ENCODE results near the gene NFAM1.

- TF ChIP-seq TAF1 (conservative IDR thresholded peaks at IDR 0.05) (no peak), CTCF (IDR thresholded peaks at IDR 0.05; ENCODE audit: low read depth, low read length, missing input control) (no peak), ATF3 (IDR thresholded peaks at IDR 0.05) (no peak), RXRA (IDR thresholded peaks at IDR 0.05) (no peak), ZBTB33 (IDR thresholded peaks at IDR 0.05) (no peak), MAX (IDR thresholded peaks at IDR 0.05) (no peak), GABPA (IDR thresholded peaks at IDR 0.05 in 1 of 2, conservative IDR thresholded peaks at IDR 0.05 in 1 of 2) (no peak), SP1 (IDR thresholded peaks at IDR 0.05) (no peak)
These were observed 66.9 kb downstream of the NFAM1 start for GRCh38 chr22:42365111-42365865.

Measured in liver (tissue), 3 donors.